ENCODE data around the gene FOSL1.

Gene FOSL1

DNA sequence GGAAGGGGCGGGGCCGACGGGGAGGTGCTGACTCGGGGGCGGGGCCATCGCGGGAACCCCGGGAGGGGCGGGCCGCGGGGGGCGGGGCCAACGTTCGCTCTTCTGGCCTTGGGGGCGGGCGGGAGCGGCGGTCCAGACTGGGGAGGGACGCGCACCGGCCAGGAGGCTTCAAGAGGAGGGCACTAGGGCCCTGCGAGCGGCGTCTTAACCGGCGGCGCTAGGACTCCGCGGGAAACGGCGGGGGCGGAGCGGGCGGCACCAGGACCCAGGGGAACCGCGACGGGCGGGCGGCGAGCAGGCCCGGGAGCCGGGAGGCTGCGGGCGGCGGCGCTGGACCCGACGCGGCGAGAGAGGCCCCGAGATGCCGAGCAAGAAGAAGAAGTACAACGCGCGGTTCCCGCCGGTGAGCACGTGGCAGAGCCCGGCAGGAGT, 19.0 kb upstream of the FOSL1 start, which contains the start of gene DRAP1:
Gene DRAP1 (plus strand): TSS at position 286 of the 432 bp plus-strand sequence. CDS start 76 bp downstream, at position 362.
- peak; percentile 99 for DNase-seq

DNA sequence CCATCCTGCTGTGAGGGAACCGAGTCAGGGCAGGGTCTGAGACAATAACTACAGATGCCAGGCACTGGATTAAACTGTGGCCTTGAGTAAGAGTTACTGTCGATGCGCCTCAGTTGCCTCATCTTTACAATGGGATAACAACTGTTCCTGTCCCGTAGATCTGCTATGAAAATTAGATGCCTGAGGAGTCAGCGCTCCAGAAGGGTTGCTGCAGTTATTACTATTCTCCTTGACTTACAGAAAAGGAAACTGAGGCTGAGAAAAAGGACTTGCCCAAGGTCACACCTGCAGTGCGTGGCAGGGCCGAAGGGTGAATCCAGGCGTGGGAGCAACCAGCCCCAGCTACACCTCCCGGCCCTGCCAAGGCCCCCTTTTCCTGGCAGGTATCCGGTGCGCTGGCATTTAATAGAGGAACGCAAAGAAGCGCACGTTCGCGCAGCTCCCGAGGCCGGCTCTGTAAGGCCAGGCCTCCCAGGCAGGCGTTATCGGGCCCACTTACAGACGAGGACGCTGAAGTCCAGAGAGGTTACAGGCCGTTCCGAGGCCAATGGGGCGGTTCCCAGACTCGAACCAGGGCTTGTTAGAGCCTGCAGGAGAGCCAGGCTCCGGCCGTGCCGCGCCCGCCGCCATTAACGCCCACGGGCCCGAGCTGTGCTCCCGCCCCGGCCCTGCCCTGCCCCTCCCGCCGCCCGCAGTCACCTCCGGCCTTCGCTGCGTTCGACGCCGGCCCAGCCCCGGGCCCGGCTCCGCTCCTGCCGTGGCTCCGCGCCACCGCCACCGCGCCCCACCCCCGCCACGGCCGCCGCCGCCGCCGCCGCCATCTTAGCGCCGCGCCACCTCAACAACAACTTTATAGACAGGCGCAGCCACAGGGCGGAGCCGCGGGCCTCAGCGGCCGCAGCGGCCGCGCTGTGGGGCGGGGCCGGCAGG, 18.3 kb upstream of the FOSL1 start, which contains the start of gene C11orf68:
Gene C11orf68 (minus strand): TSS at position 852 of the 930 bp plus-strand sequence. CDS start 31 bp downstream, at position 821.
- DNase-seq = no peak

DNA sequence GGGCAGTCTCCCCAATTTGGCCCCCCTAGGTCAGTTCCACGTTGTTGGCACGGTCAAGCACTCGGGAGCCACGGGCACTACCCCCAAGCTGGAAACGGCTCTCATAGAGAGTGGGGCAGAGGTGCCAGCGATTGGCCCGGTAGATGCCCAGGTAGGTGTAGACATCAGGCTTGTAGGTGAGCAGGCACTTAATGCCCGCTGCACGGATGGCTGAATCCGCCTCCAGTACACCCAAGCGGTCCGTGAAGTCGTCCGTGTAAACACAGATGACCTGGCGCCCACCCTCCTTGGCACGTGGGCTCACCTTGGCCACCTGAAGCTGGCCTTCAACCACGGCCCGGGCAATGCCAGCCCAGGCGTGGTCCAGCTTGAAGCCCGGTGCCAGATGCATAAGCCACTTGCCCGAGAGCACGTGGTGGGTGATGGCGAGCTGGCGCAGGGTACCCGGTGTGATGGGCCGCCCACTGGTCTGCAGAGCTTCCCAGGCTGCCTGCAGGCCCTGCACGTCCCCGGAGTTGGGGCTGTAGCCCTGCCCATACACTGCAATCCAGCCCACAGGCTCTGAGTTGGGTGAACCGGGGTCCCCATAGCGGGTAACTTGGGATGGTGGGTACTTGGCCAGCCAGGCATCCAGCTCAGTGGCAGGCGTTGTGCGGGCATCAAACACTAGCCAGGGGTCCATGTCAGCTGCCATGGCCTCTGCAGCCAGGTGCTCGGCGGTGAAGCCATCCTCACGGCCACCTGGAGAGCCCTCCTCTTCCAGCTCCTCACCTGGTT, 17.4 kb upstream of the FOSL1 start:
- no peak for DNase-seq

DNA sequence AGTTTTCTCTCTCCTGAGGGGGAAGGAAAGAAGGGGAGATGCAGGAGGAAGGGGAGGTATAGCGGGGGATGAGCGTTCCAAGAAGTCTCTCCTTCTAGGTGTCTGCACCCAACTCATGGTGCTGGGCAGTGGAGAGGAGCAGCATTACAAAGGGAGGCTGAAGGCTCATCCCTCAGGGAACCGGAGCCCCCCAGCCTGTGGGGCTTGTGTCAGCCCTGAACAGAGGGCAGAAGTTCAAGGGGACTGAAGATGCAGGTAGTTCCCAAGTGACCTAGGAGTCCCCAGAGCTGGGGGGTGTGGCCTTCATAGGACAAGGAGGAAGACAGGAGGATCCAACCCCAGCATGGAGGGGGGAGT, 16.9 kb upstream of the FOSL1 start:
- no peak for DNase-seq

DNA sequence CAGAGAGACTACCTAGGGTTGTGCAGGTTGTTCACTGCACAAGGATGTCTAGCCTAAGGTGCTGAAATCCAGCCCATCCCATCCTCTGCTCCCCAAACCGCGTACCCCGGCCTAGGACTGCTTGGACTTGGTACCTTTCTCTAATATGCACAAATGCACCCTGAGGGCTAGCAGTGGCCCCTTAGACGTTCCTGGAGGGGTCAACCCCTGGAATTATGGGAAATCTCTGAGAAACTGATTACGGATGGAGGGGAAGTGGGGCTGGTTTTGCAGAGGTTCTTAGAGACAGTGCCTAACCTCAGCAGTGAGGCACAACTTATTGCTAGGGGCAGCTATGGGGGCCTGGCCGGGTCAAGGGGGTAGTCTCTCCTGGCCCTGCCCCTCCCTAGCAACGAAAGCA, 16.2 kb upstream of the FOSL1 start:
- no peak for DNase-seq

DNA sequence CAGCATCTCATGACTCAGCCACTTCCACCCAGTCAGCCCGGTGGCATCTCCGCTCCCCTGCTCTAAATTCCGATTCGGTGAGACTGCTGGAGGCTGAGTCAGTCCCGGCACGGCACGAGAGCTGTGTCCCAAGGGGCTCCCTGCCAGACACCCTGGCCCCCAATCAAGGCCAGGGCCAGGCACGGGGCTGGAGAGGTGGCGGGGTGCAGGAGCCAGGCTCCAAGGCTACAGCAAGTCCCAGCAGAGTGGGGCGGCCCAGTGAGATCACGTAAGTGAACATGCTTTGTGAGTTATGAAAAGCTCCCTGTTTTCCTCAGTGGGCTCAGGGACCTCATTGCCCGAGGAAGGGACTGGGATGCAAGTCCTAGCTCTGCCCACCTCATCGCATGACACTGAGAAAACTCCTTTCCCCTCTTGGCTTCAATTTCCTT, 15.6 kb upstream of the FOSL1 start:
- DNase-seq = peak; percentile 45

DNA sequence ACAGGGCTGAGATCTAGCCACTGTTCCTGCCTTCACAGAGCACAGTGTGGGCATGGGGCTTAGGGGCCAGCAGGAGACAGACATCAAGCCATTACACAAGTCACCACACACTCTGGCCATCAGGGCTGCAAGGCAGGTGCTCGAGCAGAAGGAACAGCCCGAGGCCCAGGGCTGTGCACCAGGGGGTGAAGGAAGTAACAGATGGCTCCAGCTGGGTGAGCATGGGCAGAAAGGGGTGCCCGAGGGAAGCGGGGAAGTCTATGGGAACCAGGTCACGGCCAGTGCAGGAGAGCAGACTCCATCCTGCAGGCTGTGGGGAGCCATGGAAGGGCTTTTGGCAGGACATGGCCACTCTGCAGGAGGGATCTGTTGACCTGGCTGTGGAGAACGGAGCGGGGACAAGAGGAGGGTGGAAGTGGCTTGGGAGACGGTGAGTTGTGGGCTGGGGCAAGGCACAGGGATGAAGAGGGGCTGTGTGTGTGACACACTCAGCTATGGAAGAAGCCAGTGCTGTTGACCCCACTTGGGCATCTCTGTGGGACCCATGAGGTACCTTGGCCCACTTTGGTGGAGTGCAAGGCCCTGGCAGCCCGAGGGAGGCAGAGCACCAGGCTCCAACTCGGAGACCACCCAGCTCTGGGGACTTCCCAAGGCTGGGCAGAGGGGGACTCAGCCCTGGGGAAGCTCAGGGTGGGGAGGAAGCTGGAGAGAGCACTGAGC, 15.1 kb upstream of the FOSL1 start:
- DNase-seq = no peak

DNA sequence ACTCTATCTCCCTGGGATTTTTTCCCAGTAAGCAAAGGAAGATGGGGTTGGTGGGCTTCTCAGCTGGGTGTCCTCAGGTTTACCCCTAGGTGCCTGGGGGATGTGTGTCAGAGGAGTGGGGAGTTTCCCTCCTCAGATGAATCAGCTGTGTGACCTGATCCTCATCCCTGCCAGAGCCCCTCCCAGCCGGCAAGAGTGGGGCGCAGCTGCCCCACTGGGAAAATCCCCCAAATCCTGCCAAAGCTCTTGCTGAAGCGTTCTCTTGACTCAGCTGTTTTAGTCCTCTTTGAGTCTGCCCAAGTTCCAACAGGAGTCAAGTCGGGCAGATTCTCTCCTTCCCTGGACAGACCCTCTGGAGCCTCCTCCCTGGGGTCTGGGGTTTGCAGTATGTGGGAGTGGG, 12.7 kb upstream of the FOSL1 start:
- DNase-seq = no peak

DNA sequence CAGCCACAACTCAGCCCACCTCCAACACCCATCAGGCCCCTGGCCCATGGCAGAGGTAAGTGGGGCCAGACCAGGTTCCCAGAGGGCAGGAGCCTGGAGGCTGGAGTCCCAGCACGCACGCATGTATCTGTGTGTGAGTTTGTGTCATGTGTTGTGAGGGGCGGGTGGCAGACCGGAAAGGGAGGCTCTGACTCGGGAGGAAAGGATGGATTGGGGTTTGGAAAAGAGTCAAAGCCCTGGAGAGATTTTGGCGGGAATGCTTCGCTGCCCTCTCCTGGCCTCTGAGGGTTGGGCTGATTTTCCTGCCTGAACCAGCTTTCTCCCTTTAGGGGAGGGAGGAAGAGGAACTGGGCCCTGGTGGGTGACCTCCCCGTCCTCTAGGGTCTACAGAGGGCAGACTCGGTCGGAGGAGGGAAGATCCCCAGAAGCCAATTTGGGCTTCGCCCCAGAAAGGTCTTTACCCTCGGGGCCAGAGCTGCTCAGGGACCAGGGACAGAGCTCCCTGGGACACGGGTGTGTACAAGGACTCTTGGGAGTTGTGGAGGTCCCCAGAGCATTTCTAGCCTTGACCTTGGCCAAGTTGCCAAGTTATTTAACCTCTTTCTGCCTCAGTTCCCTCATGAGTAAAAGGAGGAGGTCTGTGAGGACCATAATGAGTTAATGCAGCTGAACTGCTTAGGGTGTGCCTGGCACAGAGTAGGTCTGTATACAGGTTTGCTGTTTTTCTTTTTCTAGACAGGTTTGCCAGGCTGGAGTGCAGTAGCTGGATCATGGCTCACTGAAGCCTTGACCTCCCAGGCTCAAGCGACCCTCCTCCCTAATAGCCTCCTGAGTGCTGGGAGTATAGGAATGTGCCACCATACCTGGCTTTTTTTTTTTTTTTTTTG, 11.7 kb upstream of the FOSL1 start:
- no peak for DNase-seq

DNA sequence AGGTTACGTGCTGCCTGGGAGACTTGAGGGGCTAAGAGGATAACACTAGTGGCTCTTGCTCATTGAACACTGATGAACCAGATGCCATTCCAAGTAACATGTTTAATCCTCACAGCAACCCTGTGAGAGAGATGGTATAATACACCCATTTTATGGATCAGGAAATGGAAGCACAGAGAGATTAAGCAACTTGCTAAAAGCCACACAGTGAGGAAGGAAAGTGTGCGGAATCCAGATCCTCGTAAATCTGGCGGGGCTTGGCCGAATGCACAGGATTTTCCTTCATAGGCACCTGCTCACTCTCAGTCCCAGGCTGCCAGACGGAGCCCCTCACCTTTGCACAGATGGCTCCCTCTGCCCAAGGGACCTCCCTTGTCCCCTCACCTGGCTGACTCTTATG, 7.7 kb upstream of the FOSL1 start:
- no peak for DNase-seq

DNA sequence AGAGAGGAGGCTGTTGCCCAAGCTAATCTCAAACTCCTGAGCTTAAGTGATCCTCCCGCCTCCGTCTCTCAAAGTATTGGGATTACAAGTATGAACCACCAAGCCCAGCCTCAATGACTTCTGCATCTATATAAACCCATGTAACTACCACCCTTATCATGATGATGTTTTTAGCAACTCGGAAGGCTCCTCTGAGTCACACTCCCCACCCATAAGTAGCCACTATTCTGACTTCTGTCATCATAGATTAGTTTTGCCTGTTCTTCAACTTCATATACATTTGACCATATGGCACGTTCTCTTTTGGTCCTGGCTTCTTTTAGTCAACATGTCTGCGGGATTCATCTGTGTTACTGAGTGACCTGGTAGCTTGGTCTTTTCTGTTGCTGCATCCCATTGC, 6.4 kb upstream of the FOSL1 start:
- no peak for DNase-seq

DNA sequence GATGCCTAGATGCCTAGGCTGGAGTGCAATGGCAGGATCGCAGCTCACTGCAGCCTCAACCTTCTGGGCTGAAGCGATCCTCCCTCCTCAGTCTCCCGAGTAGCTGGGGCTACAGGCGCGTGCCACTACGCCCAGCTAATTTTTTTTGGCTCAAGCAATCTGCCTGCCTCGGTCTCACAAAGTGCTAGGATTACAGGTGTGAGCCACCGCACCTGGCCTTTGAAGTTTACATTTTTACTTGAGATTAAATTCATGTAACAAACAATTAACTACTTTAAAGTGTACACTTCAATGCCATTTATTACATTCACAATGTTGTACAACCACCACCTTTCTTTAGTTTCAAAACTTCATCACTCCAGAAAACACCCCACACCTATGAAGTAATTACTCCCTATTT, 3.5 kb upstream of the FOSL1 start:
- DNase-seq = no peak

DNA sequence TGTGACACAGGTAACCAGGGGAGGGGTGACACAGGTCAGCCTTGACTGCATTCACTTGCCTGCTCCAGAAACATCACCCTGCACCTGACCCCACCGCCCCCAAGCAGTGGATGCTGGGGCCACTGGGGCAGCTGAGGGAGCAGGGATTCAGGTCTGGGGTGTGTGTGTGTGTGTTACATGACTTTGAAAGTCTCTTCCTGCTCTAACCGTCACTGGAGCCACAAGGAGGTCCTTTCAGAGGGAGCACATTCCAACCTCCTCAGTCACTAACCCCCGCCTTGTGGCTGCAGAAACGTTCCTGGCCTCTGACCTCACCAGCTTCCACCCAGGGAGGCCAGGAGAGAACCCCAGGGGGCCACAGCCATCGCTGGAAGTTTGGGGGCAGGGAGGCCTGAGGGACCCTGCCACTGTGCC, 2.9 kb upstream of the FOSL1 start:
- DNase-seq = no peak

DNA sequence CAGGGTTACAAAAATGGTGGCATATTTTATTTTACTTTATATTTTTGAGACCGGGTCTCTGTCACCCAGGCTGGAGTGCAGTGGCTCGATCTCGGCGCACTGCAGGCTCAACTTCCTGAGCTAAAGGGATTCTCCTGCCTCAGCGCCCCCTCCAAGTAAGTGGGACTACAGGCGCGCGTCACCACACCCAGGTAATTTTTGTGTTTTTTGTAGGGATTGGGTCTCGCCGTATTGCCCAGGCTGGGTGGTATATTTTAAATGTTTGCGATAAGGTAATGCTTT, 652 bp upstream of the FOSL1 start:
- DNase-seq = no peak

DNA sequence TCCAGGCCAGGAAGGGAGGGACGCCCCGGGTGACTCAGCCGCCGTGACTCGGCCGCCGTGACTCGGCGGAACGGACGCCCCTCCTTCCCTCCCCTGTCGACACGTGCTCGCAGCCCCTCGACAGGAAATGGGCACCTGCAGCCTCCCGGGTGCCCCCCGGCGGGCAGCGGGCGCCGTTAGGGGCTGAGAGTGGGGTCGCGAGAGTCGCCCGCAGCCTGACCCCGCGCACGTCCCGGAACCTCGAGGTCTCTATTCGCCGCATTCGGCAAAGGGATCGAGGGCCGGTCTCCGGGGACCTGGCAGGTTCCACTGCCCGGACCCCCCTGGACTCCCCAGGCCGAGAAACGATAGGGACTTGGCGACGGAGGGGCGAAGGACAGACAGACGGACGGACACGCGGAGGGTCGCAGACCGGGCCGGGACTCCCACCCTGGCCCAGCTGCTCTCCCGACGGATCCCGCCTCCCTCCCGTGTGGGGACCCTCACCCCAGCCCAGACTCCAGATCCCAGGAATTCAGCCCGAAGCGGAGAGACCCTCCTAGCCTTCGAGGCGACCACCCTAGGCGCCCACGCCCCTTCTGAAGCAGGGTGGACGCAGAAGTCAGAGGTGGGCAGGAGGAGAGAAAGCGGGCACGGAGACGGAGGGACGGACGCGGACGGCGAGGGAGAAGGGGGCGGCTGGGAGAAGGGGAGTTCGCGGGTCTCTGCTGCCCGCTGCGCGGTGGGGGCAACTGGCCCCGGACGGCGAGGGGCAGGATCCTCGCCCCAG, 648 bp downstream of the FOSL1 start:
- peak; percentile 82 for DNase-seq

DNA sequence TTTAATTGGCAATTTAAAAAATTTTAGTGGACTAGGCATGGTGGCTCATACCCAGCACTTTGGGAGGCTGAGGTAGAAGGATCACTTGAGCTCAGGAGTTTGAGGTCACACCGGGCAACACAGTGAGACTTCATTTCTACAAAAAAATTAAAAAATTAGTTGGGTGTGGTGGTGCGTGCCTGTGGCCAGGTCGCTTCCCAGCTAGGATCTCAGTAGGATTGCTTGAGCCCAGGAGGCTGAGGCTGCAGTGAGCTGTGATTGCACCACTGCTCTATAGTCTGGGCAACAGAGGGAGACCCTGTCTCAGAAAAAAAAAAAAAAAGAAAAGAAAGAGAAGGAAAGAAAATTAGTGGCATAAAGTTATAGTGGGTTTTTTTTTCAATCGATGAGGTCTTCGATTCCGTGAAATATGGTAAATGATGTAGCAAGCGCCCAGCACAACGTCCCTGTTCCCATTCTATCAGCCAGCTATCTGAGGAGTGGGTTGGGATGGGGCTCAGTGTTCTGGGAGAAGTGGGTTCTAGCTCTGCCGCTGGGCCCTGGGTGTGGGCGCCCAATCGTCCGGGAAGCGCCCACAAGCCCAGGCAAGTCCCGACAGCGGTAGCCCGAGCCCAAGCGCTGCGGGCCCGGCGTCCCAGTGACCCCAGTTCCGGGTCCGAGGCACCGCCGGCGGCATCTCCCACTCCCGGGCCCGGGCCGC, 1.4 kb downstream of the FOSL1 start:
- no peak for DNase-seq

DNA sequence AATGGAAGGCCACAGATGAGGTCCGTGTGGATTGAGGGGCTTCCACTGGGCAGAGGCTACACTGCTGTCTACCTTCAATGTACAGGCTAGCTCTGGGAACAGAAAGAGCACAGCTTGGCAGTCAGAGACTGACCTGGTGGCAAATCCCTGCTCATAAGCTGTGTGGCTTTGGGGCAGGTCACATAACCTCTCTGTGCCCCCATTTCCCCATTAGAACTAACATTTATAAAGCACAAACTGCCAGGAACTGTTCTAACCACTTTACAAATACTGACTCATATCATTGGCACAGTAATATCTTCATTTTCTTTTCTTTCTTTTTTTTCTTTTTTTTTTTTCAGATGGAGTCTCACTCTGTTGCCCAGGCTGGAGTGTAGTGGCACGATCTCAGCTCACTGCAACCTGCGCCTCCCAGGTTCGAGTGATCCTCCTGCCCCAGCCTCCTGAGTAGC, 3.1 kb downstream of the FOSL1 start:
- no peak for DNase-seq

DNA sequence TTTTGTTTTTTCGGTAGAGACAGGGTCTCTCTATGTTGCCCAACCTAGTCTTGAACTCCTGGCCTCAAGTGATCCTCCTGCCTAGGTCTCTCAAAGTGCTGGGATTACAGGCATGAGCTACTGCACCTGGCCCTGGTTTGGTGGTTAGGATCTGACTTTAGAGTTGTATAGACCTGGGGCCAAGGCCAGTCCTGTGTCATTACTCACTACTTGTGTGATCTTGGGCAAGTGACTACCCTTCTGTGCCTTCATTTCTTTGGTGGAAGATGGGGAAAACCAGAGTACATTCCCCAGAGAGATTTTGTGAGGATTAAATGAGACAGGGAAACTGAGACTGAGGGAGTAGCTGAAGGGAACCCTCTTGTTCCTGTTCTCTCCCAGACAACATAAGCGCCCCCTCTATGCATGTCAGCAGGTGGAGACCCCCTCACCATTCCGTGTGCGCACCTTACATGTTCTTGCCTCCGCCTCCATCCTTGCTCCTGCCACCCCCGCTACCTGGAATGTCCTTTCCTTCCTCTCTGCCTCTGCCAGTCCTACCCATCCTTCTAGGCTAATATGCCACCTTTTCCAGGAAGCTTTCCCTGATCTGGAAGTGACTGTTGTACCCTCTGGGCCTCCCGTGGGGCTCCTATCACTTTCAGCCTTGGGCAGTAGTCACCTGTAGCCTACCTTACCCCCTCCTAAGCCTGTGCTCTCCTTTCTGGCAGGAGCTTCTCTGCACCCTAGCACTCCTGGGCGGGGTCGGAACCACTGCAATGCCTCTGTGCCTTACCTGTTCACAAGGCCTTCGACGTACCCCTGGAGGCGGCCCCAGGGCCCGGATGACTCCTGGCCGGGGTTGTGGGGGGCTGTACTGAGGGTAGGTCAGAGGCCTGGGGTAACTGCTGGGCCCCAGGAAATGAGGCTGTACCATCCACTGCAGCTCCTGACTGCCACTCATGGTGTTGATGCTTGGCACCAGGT, 3.9 kb downstream of the FOSL1 start:
- DNase-seq = no peak

DNA sequence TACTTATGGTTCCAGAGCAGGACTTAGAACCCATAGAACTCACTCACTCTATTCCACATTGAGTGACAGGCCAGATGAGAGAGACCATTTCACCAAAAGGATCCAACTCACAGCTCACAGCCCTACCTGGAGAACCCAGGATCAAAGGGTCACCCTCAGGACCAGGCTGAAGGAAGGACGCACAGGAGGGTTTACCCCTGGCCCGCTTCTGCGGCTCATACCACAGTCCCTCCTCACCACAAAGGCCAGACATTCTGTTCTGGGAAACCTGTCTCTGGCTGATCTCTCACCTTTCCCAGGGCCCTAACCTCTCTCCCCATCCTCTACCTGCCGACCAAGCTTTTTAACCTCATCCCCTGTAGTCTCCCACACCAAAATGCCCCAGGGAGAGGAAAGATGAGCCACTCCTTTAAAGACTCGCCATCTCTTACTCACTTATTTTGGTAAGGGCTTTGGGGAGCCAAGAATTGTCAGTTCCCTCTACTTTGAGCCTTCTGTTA, 4.7 kb downstream of the FOSL1 start:
- DNase-seq = no peak
